Peyer's patch (tissue), 4 donors: Measurements from ENCODE around the gene RIPK4. TPM values are rescaled to one million over a fixed set of nuclear protein-coding genes. Genes with fewer than 3 reads are reported as not detected.
A peak's percentile ranks its signal among the peaks of the same experiment; 100 is the strongest.

Experiments used
- DNase-seq, 3 donors: peaks; one replicate each; pipeline ENCODE4 v3.0.0-alpha.2; 2017 to 2019
- H3K27ac ChIP-seq, 4 donors: fragments of 200-600 bp; sonication (generic); one replicate each; pipeline ENCODE4 v1.5.1; 2016 to 2019
- H3K27me3 ChIP-seq, 2 donors: fragments of 200-600 bp; sonication (generic); one replicate each; pipeline ENCODE4 v1.5.1; 2019
- H3K36me3 ChIP-seq, 3 donors: fragments of 200-600 bp; sonication (generic); one replicate each; pipeline ENCODE4 v1.5.1; 2016 to 2019
- H3K4me1 ChIP-seq, 4 donors: fragments of 200-600 bp; sonication (generic); one replicate each; pipeline ENCODE4 v1.5.1; 2016 to 2019
- H3K4me3 ChIP-seq, 4 donors: fragments of 200-600 bp; sonication (generic); 1 replicate in 3 of 4; 2 replicates in 1 of 4; pipeline ENCODE4 v1.5.1; 2016 to 2019; ENCODE audit warnings: mild to moderate bottlenecking in 1 of 4
- H3K9me3 ChIP-seq, 4 donors: fragments of 200-600 bp; sonication (generic); one replicate each; pipeline ENCODE4 v1.5.1; 2016 to 2019; ENCODE audit warnings: mild to moderate bottlenecking in 1 of 4
- CTCF ChIP-seq, 6 experiments: fragments of 450-650 bp in 4 of 6; fragments of 200-600 bp in 2 of 6; sonication (generic) in 1 of 6; IDR thresholded peaks; one replicate each; pipeline ENCODE4 v1.5.1; 2017 to 2019; ENCODE audit warnings: antibody characterized with exemption in 6 of 6, mild to moderate bottlenecking in 3 of 6, moderate library complexity in 1 of 6
- POLR2A ChIP-seq, 2 donors: fragments of 450-650 bp; IDR thresholded peaks; one replicate each; pipeline ENCODE4 v1.5.1; 2017; ENCODE audit warnings: antibody characterized with exemption in 2 of 2, mild to moderate bottlenecking in 2 of 2, moderate library complexity in 2 of 2
- total RNA-seq, 4 donors: library from RNA; depleted of rRNA; stranded (reverse); fragments of >200 nt; gene quantifications; one replicate each; pipeline ENCODE4 v1.1.0, GENCODE V29; 2016

RIPK4 gene
- total RNA-seq, 4 donors from 2014 or later = 5.0 to 62.5 (median 31.3) TPM

GRCh38 chr21:41742073-41742875 lies 24.6 kb downstream of the RIPK4 start:
- H3K4me1 ChIP-seq = peaks cover 0 to 16% (median 0%) of the 10 kb centered on the region in 4 donors
- DNase-seq = no peak
- no peak overlapping the region for H3K4me3 ChIP-seq
- H3K9me3 ChIP-seq = no peaks in the 10 kb centered on the region
- H3K36me3 ChIP-seq = peaks cover 0 to 59% (median 0%) of the 10 kb centered on the region in 3 donors
- H3K27ac ChIP-seq = no peak overlapping the region
- H3K27me3 ChIP-seq = no peaks in the 10 kb centered on the region
- TF ChIP-seq CTCF (IDR thresholded peaks at IDR 0.05) (no peak), POLR2A (IDR thresholded peaks at IDR 0.05) (no peak)

GRCh38 chr21:41741253-41742072 lies 25.4 kb downstream of the RIPK4 start:
- Histone ChIP-seq H3K9me3 (peaks cover 0 to 4% (median 0%) of the 10 kb centered on the region in 4 donors), H3K27ac (no peak overlapping the region), H3K36me3 (peaks cover 0 to 54% (median 0%) of the 10 kb centered on the region in 3 donors), H3K4me1 (peaks cover 0 to 16% (median 0%) of the 10 kb centered on the region in 4 donors), H3K4me3 (no peak overlapping the region), H3K27me3 (no peaks in the 10 kb centered on the region)
- TF ChIP-seq POLR2A (IDR thresholded peaks at IDR 0.05) = no peak
- no peak for TF ChIP-seq CTCF (IDR thresholded peaks at IDR 0.05)
- DNase-seq = peak in 1 of 3 donors; percentile 46

- peaks cover 0 to 47% (median 0%) of the 10 kb centered on the region in 3 donors for H3K36me3 ChIP-seq
- H3K9me3 ChIP-seq = peaks cover 0 to 4% (median 0%) of the 10 kb centered on the region in 4 donors
- no peak for TF ChIP-seq POLR2A (IDR thresholded peaks at IDR 0.05)
- TF ChIP-seq CTCF (IDR thresholded peaks at IDR 0.05) = no peak
- no peak overlapping the region for H3K4me3 ChIP-seq
- DNase-seq = peak in 1 of 3 donors; percentile 42
- H3K27ac ChIP-seq = no peak overlapping the region
- H3K4me1 ChIP-seq = peaks cover 0 to 14% (median 0%) of the 10 kb centered on the region in 4 donors
- H3K27me3 ChIP-seq = no peaks in the 10 kb centered on the region
Measured at GRCh38 chr21:41740604-41741252, 26.1 kb downstream of the RIPK4 start.

- peaks cover 0 to 6% (median 0%) of the 10 kb centered on the region in 4 donors for H3K4me1 ChIP-seq
- TF ChIP-seq CTCF (IDR thresholded peaks at IDR 0.05) (no peak), POLR2A (IDR thresholded peaks at IDR 0.05) (no peak)
- DNase-seq = peak in 1 of 3 donors; percentile 16
- peaks cover 0 to 47% (median 0%) of the 10 kb centered on the region in 3 donors for H3K36me3 ChIP-seq
- no peak overlapping the region for H3K4me3 ChIP-seq
- H3K27me3 ChIP-seq = no peaks in the 10 kb centered on the region
- H3K27ac ChIP-seq = no peak overlapping the region
- peaks cover 0 to 4% (median 0%) of the 10 kb centered on the region in 4 donors for H3K9me3 ChIP-seq
Measured at GRCh38 chr21:41739936-41740335, 26.9 kb downstream of the RIPK4 start.

- peak in 1 of 3 donors; percentile 8 for DNase-seq
- Histone ChIP-seq H3K4me1 (no peaks in the 10 kb centered on the region), H3K4me3 (no peak overlapping the region), H3K27me3 (no peaks in the 10 kb centered on the region), H3K9me3 (peaks cover 0 to 4% (median 0%) of the 10 kb centered on the region in 4 donors), H3K36me3 (peaks cover 0 to 42% (median 0%) of the 10 kb centered on the region in 3 donors), H3K27ac (no peak overlapping the region)
- no peak for TF ChIP-seq CTCF (IDR thresholded peaks at IDR 0.05)
- TF ChIP-seq POLR2A (IDR thresholded peaks at IDR 0.05) = no peak
Measured at GRCh38 chr21:41739011-41739410, 27.8 kb downstream of the RIPK4 start.
